OCI-M1 (cell line): ENCODE data around the gene HIPK2.
"Not testable (repeated sequence)": the region's sequence is repeated elsewhere in the genome, so short reads cannot be mapped to it uniquely, and the experiment has no call there.

ENCODE experiments used
- DNase-seq: peaks from one replicate; lab custom pipeline; 2025; lab: John Stamatoyannopoulos, UW

Gene HIPK2

DNA sequence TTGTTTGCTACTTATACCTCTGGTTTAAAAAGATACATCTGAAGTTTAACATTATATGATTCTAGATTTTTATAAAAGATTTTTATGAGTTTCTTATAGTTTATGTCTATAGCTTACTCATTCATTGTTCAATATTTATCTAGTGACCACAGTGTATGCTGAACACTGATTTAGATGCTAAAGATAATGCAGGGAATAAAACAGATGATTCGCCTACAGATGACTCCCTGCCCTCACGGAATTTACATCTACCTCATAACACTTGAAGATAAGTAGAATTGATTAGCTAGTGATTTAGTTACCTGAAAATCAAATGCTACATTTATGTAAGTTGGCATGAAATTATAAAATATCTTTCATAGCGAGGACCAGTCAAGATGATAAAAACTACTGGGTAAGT is 105.8 kb downstream of the HIPK2 start:
- DNase-seq: no peak

DNA sequence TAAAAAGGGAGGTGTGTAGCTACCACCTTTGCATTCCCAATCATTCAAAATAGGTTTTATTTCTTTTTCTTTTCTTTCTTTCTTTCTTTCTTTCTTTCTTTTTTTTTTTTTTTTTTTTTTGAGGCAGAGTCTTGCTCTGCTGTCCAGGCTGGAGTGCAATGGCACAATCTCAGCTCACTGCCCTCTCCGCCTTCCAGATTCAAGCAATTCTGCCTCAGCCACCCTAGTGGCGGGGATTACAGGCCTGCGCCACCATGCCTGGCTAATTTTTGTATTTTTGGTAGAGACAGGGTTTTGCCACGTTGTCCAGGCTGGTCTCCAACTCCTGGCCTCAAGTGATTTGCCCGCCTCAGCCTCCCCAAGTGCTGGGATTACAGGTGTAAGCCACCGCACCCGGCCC is 107.1 kb downstream of the HIPK2 start:
- DNase-seq: not testable (repeated sequence)

DNA sequence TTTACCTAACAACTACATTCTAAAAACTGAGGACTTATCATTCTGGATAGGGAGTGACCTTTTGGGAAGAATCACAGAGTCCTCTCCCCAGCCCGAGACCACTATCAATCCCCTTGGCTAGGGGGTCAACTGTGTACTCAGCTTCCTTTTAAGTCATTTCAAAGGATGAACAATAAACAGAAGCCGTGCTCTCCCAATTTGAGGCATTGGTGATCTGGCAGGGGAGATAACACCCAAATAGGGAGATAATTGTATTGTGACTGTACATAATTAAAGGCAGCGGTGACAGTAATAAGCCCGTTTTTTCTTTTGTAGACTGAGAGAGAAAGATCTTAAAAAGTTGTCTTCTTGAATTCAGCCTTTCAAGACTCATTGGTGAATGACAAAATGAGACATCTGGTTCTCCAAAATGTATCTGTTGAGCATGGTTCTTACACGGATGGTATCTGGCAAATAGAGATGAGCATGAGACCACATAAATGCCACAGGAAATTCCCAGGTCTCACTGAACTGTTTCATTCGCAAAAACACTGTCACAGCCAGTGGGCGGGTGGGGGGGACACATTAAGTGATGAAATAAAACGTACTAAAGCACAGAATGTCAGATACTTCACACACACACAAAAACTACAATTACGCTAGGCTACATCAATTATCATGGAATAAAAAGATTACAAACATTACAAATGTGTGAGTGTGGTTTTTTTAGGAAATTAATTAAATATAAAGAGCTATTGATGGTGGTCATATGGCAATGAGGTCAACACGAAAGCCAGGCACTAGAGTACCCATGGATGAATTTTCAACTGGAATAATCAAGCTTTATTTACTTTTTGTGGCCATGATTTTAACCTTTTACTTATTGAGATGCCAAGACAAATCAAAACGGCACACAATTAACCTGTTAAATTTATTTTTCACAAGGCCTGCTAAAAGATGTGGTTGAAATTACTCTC is 108.4 kb downstream of the HIPK2 start:
- no peak for DNase-seq

DNA sequence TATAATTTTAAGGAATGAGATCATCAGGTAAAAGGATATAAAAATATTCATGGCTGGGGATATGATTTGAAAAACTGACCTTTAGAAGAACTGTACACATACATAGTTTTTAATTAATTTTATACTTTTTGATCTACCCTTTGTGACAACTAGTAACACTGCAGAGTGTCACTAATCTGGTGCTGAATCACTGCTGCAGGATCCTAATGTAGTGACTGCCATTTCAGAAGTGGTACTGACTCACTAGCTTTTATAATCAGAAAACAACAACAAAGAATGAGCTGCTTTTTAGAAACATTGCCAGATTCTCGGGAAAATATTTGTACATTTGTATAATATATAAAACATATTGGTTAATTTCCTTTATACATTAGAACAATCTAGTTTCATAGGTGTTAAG is 110.4 kb downstream of the HIPK2 start:
- DNase-seq: no peak

DNA sequence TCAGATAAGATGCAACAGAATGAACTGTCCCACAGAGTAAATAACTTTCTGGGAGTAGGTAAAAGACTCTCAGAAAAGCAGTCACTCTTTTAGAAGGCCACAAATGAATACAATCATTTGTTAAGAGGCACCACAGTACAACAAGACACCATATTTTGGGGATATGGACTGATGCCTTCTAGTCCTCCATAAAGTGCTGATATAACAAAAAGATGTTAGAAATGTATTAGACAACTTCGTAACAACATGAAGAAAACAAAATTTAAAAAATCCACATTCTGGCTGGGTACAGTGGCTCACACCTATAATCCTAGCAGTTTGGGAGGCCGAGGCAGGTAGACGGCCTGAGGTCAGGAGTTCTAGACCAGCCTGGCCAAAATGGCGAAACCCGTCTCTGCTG is 111.3 kb downstream of the HIPK2 start:
- DNase-seq: no peak

DNA sequence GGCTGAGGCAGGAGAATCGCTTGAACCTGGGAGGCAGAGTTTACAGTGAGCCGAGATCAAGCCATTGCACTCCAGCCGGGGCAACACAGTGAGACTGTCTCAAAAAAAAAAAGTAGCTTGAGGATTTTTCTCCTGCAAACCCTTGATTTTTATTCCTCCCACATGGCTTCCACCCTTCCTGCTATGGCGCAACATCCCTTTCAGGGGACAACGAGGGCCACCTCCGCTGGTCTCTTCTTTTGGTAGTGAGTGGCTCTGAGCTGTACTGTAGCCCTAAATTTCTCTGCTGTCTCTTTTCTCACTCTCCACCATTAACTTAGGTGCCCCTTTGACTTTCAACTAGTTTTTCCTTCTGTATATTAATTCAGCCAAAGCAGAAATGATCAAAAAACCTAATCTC is 113.4 kb downstream of the HIPK2 start:
- no peak for DNase-seq

DNA sequence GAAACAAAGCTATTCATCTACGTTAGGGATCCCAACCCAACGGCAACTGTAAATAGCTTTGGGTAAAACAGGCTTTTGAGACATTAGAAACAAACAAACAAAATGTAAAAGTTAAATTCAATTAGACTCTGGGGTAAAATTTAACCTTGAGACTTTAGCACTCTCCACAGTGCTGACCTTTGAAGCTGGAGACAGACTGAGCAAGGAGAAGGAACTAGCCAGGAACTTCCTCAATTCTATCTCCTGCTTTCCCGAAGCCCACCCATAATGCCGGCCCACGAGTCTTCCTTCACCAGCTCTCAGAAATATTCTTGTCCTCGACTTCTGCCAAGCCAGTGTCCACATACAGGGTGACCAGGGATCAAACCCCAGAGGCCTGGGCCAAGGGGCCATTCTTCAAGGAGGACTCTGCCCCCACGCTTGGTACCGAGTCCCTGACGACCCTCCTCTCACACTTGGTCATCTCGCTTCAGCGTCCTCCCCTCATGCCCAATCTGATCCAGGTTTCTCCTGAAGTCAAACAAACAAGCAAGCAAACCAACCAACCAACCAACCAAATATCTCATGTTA is 114.1 kb downstream of the HIPK2 start:
- DNase-seq: no peak

DNA sequence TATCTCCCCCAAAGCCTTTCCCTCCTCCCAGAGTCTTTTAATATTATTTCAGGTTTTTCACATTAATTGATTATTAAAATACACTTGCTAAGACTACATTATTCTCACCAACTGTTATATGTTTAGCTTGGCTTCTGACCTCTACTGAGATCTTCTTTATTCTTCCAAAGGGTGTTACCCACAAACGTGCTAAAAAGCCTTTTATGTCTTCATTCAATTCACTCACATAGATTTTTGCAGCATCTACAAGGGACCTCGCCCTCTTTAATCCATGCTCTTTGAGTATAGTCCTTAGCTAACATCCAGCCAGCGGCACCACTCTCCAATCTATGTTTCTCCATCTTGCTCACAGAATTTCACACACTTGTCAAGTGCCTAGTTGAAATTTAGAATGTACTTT is 115.9 kb downstream of the HIPK2 start:
- DNase-seq: no peak

DNA sequence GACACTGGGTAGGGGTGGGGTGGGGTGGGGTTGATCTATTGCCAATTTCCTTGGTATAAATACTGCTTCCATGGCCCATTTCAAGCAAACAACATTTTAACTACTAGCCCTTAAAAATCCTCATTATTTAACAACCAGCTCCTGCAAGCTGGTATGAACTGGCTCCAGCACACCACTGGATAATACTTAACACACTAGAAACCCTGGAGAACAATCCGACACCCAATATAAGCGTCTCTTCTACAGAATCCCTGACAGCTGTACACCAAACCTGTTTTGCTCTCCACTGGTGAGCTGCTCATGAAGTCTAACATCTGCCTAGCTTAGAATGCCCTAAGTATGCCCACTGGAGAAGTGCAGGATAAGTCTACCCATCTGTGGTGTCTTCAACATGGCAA is 116.8 kb downstream of the HIPK2 start:
- DNase-seq: no peak

DNA sequence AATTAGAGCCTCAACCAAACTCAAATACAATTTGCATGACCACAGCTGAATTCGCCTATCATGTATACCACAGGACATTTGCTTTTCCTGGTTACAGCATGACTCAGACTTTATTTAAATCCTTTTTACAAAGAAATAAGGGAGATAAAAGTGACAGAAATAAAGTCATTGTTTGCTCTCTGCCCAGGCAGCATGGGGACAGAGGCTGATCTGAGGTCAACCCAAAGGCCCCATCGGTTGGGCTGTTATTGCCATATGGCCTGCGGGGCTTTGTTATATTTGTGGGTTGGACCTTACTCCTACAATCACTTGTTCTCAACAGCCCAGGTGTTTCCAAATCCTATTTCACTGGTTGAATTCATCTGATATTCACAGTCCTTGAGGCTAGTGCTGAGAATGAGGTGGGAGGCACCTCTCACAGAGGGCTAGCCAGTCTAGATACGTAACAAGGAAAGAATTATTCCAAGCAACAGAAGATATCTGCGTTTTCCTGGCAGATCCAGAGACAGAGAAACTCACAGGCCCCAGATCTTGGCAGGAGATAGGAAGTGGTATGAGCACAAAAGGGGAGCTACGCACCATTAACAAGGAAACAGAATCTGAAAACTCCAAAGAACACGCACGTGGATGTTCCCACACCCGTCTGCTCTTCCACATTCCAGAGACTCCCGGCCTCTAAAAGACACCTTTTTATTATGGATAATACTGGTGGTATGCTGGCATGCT is 117.3 kb downstream of the HIPK2 start:
- peak; percentile 24 for DNase-seq

DNA sequence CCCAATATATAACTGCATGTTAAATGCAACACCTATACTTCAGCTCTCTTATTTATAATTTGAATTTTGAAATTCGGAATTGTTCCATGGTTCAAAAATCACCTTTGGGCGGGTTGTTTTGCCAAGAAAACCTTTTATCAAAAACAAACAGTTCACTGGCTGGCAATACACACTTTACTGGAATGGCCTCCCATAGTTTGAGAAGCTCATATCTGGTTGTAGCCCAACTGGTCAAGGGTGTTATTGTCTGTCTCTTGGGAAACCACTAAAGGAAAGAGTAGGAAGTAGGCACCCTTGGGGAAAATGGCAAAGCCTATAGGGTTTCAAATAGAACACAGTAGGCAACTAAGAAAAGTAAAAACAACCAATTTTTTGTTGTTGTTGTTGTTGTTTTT is 117.9 kb downstream of the HIPK2 start:
- DNase-seq: no peak

DNA sequence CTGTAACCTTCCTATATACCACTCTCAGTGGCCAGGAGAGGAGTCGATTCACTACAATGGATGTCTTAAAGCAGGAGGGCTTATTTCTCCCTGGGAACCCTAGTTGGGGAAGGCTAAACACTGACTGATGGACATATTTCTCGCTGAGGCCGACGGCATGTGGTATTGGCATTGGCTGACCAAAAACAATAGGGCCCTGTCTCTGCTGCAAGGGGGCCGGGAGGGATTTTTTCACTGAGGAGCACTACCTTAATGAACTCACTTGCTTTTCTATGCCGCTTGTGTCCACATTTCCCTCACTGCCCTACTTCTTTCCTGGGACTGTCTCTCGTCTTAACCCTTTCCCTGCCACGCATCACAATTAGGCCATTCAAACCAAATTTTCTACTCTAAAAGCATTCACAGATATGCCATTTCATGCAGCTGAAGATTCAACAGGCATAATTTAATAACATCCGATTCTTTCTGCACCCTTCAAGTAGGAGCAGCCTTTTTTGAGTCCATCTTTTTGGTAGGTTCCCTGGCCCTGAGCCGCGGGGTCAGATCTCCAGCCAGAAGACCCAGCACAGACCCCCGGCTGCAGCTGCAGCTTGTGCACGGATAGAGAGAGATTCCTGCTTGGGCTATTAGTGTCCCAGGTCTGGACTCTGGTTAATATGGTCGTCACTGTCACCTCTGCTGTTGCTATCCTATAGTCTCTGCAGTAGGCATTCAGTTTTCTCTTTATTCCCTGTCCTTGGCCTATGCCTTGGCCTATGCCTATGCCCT is 118.7 kb downstream of the HIPK2 start:
- no peak for DNase-seq

DNA sequence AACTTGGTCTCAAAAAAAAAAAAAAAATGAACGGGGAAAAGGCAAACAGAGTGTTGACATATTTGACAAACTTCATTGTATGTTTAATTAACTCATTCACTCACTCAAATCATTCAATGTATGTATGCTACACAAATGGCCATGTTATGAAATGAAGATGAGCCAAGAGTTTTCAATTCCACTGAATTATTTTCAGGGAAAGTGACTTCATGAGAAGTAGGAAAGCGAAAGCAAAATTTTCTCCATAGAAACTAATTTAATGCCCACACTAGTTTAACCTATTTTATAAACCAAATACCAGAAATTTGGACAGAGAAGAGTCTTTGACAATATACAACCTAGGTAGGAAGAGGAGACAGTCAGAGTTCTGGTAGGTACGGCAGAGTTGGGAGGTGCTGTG is 119.5 kb downstream of the HIPK2 start:
- no peak for DNase-seq

DNA sequence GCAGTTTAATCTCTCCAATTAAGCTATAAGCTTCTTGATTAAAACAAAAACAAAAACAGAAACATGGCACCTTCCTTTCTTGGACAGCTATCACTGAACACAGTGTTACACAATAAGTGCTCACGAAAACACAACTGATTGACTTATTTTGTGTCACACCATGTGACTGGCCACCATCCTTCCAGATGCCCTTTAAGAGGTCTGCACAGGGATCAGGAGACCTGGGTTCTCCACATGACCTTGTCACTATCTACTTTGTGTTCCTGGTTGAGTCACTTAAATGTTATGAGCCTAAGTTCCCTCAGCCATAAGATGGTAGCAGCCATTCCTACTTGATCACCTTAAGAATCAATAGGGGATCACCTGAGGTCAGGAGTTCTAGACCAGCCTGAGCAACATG is 120.1 kb downstream of the HIPK2 start:
- DNase-seq: no peak

DNA sequence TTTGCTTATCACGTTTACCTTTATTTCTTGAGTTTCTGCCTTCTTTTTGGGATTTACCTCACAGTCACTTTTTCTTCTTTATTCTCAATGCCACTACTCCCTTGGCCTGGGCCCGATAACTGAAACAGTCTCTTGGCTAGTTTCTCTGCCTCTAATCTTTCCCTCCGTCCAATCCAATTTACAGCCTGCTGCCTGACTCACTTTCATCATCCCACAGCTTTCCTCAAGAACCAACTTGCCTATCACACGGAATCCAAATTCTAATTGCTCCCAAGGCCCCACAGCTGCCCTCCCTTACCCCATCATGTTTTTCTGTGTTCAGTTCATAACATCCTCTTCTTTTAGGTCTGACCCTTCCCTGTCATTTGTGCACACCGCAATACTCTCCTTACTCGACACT is 121.4 kb downstream of the HIPK2 start:
- DNase-seq: no peak

DNA sequence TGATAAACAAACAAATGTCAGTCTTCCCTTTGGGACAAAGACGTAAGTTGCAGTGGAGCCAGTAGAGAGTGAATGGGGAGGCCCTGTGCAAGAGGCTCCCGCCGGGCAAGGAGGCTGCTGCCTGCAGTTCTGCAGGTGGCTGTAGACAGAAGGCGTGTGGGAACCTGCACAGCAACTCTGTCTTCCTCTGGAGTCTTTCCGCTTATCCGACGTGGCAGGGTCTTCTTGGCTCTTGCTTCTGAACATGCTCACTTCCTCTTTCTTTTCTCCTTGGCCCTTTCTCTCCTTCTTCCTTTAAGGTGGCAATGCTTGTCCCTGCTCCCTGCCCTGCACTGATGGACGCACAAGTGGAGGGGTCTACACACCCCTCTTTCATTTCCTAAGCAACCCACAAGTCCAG is 122.5 kb downstream of the HIPK2 start:
- DNase-seq: no peak

DNA sequence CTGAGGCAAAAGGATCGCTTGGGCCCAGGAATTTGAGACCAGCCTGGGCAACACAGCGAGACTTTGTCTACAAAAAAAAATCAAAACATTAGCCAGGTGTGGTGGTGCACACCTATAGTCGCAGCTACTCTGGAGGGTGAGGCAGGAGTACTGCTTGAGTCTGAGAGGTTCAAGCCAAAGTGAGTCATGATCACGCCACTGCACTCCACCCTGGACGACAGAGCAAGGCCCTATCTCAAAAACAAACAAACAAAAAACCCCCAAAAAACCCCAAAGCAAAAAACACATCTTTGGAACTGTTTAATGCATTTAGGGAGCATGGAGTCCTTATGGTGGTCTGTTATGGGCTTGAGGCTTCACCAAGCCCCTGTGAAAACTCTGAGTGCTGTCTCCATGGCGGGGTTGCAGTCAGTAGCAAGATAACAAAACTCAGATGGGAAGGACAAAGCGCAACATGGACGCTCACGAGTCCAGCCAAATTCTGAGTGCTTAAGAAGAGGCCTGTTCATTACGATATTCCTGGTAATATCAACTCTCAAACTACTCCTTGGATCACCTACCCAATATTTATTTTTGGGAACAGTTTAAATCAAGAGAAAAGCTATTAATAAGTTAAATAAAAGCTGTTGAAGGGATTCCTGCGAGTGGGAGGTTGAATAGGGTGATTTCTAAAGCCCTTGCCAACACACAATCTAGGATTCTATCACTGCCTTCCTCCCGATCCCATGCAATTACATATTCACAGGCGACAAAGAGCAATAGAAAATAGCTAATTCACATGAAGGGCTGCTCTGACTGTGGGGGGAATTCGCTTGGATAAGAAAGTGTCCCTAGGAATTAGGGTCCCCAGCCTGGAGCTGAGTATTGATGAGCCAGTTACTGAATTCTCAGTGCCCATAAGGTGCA is 123.3 kb downstream of the HIPK2 start:
- no peak for DNase-seq

DNA sequence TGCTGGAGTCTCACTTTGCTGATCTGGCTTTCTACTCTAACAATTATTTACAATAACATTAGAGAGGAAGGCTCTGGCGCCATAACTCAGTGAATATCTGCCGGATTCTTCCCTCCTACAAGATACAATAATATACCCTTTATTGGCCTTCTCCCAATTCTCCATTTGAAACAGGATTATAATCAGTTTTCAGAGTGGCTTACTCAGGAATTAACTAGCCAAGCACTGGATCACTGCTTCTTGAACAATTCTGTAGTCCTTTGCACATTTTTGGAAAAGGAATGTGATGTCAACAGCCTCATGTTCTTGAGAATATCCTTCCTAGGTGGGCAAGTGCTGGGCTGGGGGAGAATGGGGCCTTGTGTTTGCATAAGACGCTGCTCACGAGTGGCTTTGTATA is 125.9 kb downstream of the HIPK2 start:
- DNase-seq: no peak

DNA sequence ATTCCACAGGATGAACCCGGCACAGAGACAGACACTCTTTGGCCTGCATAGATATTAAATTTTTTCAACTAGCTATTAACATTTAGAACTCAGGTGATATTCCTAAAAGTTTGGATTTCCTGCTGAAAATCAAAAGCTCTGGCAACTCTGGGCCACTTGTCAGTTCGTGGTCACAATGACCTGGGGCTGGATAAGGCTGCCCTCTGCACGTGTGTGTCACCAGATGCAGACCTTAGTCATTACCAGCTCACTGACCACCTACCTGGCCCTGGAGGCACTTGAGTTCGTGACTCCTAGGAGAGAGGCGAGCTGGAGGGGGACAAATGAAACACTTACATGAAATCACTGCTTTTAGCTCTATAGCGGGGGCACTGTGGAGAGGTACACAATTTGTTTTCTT is 126.5 kb downstream of the HIPK2 start:
- DNase-seq: no peak

DNA sequence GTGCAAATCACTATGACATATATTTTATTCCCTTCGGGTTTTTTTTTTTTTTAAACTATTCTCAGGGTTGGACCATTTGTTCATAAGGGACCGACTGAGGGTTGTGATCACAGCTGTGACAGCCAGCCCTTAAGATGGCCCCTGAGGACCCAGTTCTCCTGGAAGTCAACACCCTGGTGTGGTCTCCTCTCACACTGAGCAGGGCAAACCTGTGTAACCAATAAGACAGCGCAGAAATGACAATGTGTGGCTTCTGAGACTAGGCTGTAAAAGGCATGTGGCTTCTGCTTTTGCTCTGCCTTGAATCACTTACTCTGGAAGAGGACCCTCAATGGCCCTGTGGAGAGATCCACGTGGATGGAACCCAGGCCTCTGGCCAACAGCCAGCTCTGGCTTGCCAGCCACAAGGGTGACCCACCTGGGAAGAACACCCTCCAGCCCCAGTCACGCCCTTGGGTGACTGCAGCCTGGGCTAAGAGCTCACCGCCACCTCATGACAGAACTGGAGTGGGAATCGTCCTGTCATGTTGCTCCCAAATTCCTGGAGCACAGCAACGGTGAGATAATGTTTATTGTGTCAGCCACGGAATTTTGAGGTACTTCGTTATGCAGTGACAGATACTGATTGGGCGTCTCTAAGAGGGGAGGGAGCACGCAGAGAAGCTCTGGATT is 127.2 kb downstream of the HIPK2 start:
- no peak for DNase-seq
